Mesodermal cell (in vitro differentiated cells): ENCODE data around the gene ST3GAL4.
"Not testable (repeated sequence)": the region's sequence is repeated elsewhere in the genome, so short reads cannot be mapped to it uniquely, and the experiment has no call there.

ENCODE experiments used
- H3K27ac ChIP-seq: 2 replicates; pipeline ENCODE4 v1.7.0; 2013; ENCODE audit warnings: mild to moderate bottlenecking, low read depth, low read length, moderate library complexity; ENCODE audit not compliant: severe bottlenecking
- H3K36me3 ChIP-seq: 2 replicates; pipeline ENCODE4 v1.7.1; 2013; ENCODE audit warnings: mild to moderate bottlenecking, low read length, moderate library complexity; ENCODE audit not compliant: control insufficient read depth, insufficient read depth
- H3K4me1 ChIP-seq: one replicate; pipeline ENCODE4 v1.7.1; 2013; ENCODE audit warnings: mild to moderate bottlenecking, low read length; ENCODE audit not compliant: insufficient read depth, control insufficient read depth, poor library complexity, severe bottlenecking
- H3K4me3 ChIP-seq: 2 replicates; pipeline ENCODE4 v1.7.0; 2013; ENCODE audit warnings: low read length, control low read depth, mild to moderate bottlenecking; ENCODE audit not compliant: insufficient read depth, poor library complexity, severe bottlenecking; ENCODE audit errors: extremely low read depth
- H3K9me3 ChIP-seq: 2 replicates; pipeline ENCODE4 v1.7.1; 2013; ENCODE audit warnings: mild to moderate bottlenecking, low read length, moderate library complexity; ENCODE audit not compliant: control insufficient read depth
- WGBS, 2 experiments: methylation state at CpG; one replicate each; pipeline ENCODE4 v1.1.5; 2013; ENCODE audit warnings: missing lambda C conversion rate in 2 of 2; ENCODE audit not compliant: insufficient coverage in 2 of 2; 5-methylcytosine and 5-hydroxymethylcytosine counted together

ST3GAL4 gene

GRCh38 chr11:126366823-126367654 is 11.6 kb downstream of the ST3GAL4 start:
- WGBS, 2 experiments: 79 to 82% methylated on average over 8 to 11 of the region's 14 CpGs
- H3K4me3 ChIP-seq, H3K27ac ChIP-seq, H3K9me3 ChIP-seq, H3K4me1 ChIP-seq, H3K36me3 ChIP-seq: not testable (repeated sequence)

GRCh38 chr11:126367806-126368205 is 12.3 kb downstream of the ST3GAL4 start:
- not testable (repeated sequence) for H3K27ac ChIP-seq, H3K4me1 ChIP-seq, H3K4me3 ChIP-seq, H3K36me3 ChIP-seq, H3K9me3 ChIP-seq
- 98% methylated on average over 4 of the region's 5 CpGs for WGBS, 2 experiments

DNA sequence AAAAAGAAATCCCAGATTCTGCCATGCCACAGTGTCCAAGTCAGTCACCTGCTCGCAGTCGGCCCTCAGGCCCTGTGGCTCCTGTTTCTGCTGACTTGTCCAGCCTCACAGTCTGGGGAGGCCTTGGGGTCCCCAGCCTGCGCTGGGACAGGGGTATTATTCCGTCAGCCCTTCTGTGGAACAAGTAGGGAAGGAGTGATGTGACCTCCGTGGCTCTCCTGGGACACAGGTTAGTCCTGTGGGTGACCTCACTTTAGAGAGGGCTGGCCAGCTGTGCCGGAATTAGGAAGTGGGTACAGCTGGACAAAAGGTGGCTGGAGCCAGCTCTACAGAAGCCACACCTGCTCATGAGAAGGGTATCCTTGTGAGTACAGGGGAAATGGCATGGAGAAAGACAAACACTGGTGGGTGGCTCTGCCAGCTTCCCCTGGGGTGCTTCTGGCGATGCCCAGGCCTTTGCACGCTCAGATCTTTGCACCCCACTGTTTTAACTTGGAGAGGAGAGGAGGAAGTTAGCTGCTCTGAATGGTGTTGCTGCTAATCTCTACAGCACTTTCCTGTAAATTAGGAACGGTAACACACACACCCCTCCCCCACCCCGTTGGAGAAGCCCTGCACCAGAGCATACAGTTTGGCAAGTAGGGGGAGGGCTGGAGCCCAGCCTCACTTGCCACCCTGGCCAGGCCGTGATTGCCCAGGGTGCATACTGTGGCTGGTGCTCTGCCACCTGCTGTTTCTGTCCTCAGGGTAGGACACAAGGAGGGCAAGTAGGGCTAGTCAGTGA is 13.0 kb downstream of the ST3GAL4 start:
- H3K27ac ChIP-seq, H3K9me3 ChIP-seq, H3K4me1 ChIP-seq, H3K36me3 ChIP-seq, H3K4me3 ChIP-seq: not testable (repeated sequence)
- 80 to 91% methylated on average over 1 to 4 of the region's 11 CpGs for WGBS, 2 experiments

GRCh38 chr11:126370016-126370415 is 14.5 kb downstream of the ST3GAL4 start:
- H3K4me3 ChIP-seq: no peak overlapping the region
- peaks cover 8% of the 10 kb centered on the region for H3K4me1 ChIP-seq
- no peaks in the 10 kb centered on the region for H3K9me3 ChIP-seq
- no peak overlapping the region for H3K27ac ChIP-seq
- WGBS, 2 experiments: no CpG with 5 or more reads among the region's 3 CpGs
- H3K36me3 ChIP-seq: peaks cover 2% of the 10 kb centered on the region

DNA sequence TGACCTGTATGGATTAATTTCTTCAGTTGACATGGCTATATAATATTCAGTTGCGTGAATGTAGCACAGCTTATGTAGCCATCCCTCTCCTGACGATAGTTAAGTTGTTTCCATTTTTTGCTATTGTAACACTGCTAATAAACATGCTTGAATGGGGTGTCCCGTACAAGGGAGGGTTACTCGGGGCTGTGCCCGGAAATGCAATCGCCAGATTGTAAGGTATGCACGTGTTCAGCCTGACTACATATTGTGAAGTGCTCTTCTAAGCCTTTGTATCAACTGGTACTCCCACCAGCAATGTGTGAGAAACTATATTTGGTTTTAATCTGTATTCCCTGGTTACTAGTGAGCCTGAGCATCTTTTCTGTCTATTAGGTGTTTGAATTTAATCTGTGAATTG is 16.1 kb downstream of the ST3GAL4 start:
- Histone ChIP-seq H3K4me3 (no peak overlapping the region), H3K36me3 (peaks cover 2% of the 10 kb centered on the region), H3K4me1 (peaks cover 8% of the 10 kb centered on the region), H3K27ac (no peak overlapping the region), H3K9me3 (no peaks in the 10 kb centered on the region)
- WGBS, 2 experiments: 91 to 93% methylated on average over 4 to 5 of the region's 7 CpGs

DNA sequence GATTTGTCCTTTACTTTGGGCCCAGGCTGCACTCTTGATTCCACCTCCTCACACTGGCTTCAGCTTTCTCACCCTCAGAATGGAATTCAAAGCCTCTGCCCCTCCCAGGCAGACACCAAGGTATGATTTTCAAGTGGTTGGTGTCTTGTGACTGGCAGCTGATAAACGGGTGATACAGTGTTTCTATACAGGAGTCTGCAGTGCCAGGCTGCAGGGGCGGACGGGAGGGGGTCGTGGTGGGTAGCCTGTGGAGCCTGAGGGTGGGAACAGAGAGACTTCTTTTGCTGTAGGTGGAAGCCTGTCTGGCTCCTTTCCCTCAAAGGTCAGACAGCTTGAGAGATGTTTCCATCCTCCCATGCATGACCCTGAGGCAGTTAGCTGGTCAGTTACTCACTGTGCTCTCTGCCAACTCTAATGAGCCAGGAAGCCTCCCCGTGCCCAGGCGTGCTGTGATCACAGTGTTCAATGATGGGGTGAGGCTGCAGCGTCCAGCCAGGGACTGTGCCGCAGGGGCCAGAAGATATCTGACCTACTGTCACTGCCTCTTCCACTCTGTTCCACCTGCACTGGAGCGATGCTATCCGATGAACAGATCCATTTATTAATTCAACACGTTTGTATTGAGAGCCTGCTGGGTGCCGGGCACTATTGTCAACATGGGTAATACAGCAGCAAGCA is 18.0 kb downstream of the ST3GAL4 start:
- not testable (repeated sequence) for H3K9me3 ChIP-seq, H3K4me1 ChIP-seq, H3K36me3 ChIP-seq, H3K4me3 ChIP-seq, H3K27ac ChIP-seq
- WGBS, 2 experiments: 93 to 95% methylated on average over 5 of the region's 12 CpGs

DNA sequence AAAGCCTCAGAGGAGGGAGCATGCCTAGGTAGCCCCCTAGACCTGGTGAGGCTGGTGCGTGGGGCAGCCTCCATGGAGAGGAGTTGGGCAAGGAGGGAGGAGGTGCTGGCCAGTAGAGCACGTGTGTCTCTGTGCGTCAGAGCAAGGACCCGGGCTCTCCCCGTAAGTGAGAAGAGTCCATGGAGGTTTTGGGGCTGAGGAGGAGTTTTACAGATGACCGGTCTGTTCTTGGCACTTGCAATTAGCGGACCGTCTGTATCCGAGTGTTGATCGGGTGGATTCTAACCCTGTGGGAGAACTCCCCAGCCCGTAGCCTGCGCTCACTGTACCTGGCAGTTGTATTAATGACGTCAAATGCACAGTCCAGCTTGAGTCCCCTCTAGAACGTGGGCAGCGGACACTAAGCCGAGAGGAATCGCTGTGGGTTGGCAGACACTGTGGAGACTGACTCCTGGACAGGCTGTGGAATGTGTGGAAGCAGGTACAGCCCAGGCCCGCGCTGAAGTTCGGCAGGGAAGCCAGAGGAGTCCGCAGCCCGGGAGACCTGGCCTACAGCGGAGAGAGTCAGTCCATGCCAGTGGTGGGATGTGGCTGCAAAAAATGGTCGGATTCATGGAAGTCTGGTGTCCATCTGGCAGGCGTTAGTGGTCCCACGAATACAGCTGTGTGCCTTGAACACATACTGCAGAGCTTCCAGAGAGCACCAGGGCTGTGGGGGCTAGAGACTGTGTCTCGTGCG is 19.2 kb downstream of the ST3GAL4 start:
- H3K27ac ChIP-seq, H3K4me1 ChIP-seq, H3K4me3 ChIP-seq, H3K36me3 ChIP-seq, H3K9me3 ChIP-seq: not testable (repeated sequence)
- WGBS, 2 experiments: 93 to 94% methylated on average over 10 to 13 of the region's 28 CpGs

- 100% methylated on average over 2 to 4 of the region's 7 CpGs for WGBS, 2 experiments
- no peaks in the 10 kb centered on the region for H3K36me3 ChIP-seq
- no peak overlapping the region for H3K4me3 ChIP-seq
- H3K4me1 ChIP-seq: peaks cover 5% of the 10 kb centered on the region
- no peak overlapping the region for H3K27ac ChIP-seq
- no peaks in the 10 kb centered on the region for H3K9me3 ChIP-seq
Measured at GRCh38 chr11:126375726-126376125, 20.2 kb downstream of the ST3GAL4 start.

DNA sequence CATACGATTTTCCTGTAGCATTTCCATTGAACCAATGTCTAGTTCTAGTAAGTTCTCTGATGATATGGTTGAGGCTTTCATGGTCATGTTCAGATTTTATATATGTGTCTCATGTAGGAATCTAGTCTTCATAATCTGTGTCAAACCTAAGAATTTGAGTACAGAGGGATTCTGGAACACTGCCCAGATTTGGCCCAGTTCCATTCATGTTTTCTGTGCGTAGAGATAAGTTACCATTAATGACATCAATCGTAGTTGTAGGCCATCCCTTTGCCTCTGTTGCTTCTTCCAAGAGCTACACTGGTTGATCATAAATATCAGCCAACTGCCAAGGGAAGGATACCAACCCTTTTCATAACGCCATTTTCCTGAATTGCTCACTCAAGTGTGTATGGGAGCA is 23.3 kb downstream of the ST3GAL4 start:
- Histone ChIP-seq H3K4me3 (no peak overlapping the region), H3K9me3 (no peaks in the 10 kb centered on the region), H3K4me1 (no peaks in the 10 kb centered on the region), H3K36me3 (no peaks in the 10 kb centered on the region), H3K27ac (no peak overlapping the region)
- WGBS, 2 experiments: 94 to 100% methylated on average over 2 to 3 of the region's 4 CpGs

DNA sequence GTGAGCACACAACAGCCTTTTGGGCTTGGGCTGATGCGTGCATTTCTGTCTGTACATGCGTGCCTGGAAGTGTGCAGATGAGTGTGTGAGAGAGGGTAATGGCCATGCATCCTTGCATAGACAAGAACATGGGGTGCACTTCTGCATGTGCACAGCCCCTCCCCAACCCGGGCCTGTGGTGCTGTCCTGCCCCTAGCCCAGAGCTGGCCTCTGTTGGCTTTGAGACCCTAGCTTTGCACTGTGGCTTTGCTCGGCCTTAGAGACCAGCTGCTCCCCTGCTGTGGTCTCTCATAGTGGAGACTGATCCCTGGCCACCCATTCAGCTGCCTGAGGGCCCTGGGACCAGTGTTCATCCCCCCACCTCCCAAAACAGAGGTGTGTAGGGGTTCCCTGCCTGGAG is 25.4 kb downstream of the ST3GAL4 start:
- H3K4me3 ChIP-seq: no peak overlapping the region
- no peak overlapping the region for H3K27ac ChIP-seq

More for the DNA sequence above, 25.4 kb downstream of the ST3GAL4 start:
- H3K4me1 ChIP-seq: no peaks in the 10 kb centered on the region
- no peaks in the 10 kb centered on the region for H3K36me3 ChIP-seq
- 100% methylated on average over 1 to 3 of the region's 4 CpGs for WGBS, 2 experiments
- H3K9me3 ChIP-seq: no peaks in the 10 kb centered on the region
